Prostate gland (tissue), 2 donors: ENCODE measurements around the gene GSG1. TPM values are rescaled to one million over a fixed set of nuclear protein-coding genes. Genes with fewer than 3 reads are reported as not detected.
"Not testable (repeated sequence)": the region's sequence is repeated elsewhere in the genome, so short reads cannot be mapped to it uniquely, and the experiment has no call there.

Experiments used
- DNase-seq: peaks from one replicate; pipeline ENCODE4 v3.0.0-alpha.2; 2019; ENCODE audit warnings: low spot score
- H3K27ac ChIP-seq, 2 donors: fragments of 200-600 bp; sonication (generic); 2 replicates each; pipeline ENCODE4 v1.5.1; 2017 to 2019
- H3K27me3 ChIP-seq: fragments of 200-600 bp; sonication (generic); replicated peaks from 2 replicates; pipeline ENCODE4 v1.5.1; 2019; ENCODE audit not compliant: insufficient read depth
- H3K36me3 ChIP-seq, 2 donors: fragments of 200-600 bp; sonication (generic); 1 replicate in 1 of 2; 2 replicates in 1 of 2; pipeline versions ENCODE4 v1.5.1 to v1.8.1; 2017 to 2019
- H3K4me1 ChIP-seq: fragments of 200-600 bp; sonication (generic); replicated peaks from 2 replicates; pipeline ENCODE4 v1.5.1; 2019
- H3K4me3 ChIP-seq, 2 donors: fragments of 200-600 bp; sonication (generic); 2 replicates each; pipeline ENCODE4 v1.5.1; 2017 to 2019
- H3K9me3 ChIP-seq: fragments of 200-600 bp; sonication (generic); 2 replicates; pipeline ENCODE4 v1.5.1; 2017
- POLR2A ChIP-seq: fragments of 450-650 bp; IDR thresholded peaks from one replicate; pipeline ENCODE4 v1.6.1; 2016; ENCODE audit warnings: antibody characterized with exemption, mild to moderate bottlenecking
- POLR2AphosphoS5 ChIP-seq: sonication (generic); formaldehyde crosslinking; IDR thresholded peaks from one replicate; pipeline ENCODE4 v1.6.1; 2017; ENCODE audit warnings: antibody characterized with exemption
- WGBS: methylation state at CpG from one replicate; pipeline ENCODE4 v1.1.5; 2018; 5-methylcytosine and 5-hydroxymethylcytosine counted together
- intact Hi-C: fragments of 100-400 bp; cut with DNase I; formaldehyde crosslinking; loops from one replicate; pipeline ENCODE4 v1.14.2; 2022
- total RNA-seq, 2 donors: library from RNA; depleted of rRNA; stranded (reverse); fragments of >200 nt; gene quantifications; one replicate each; pipeline ENCODE4 v1.1.0, GENCODE V29; 2016
- TF ChIP-seq, protein P1 (sequence below), 4 experiments: fragments of 200-600 bp in 2 of 4; fragments of 450-650 bp in 2 of 4; sonication (generic) in 2 of 4; IDR thresholded peaks; 1 replicate in 3 of 4; 2 replicates in 1 of 4; pipeline ENCODE4 v1.5.1; 2016 to 2019; ENCODE audit warnings: antibody characterized with exemption in 4 of 4, mild to moderate bottlenecking in 2 of 4, moderate library complexity in 2 of 4

Gene GSG1
- total RNA-seq, 2 donors from 2014 or later, result 21.2 TPM; not detected in 1

DNA sequence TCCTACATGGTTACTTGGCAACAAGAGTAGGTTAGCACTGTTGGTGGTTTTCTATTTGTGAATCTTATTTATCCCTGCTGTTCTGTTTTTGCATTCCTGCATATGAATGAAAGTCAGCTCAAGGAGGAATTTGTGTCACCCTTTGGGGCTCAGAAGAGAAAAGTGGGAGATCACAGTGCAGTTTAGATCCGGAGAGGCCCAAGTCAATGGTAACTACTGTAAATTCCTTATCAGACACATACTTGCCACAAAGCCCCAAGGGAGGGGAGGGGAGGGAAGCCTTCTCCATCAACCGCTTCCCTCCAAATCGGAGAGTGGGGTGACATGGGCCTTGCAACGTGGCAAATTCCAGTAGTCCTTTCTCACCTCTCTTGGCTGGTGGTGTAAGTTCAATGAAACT is 15.0 kb downstream of the GSG1 start:
- WGBS, result 86% methylated on average over 4 of the region's 4 CpGs
- DNase-seq, result no peak
- Histone ChIP-seq H3K27me3 (no peaks in the 10 kb centered on the region), H3K27ac (no peak overlapping the region), H3K4me1 (no peaks in the 10 kb centered on the region), H3K9me3 (no peaks in the 10 kb centered on the region), H3K4me3 (no peak overlapping the region), H3K36me3 (no peaks in the 10 kb centered on the region)
- TF ChIP-seq, protein P1, sequence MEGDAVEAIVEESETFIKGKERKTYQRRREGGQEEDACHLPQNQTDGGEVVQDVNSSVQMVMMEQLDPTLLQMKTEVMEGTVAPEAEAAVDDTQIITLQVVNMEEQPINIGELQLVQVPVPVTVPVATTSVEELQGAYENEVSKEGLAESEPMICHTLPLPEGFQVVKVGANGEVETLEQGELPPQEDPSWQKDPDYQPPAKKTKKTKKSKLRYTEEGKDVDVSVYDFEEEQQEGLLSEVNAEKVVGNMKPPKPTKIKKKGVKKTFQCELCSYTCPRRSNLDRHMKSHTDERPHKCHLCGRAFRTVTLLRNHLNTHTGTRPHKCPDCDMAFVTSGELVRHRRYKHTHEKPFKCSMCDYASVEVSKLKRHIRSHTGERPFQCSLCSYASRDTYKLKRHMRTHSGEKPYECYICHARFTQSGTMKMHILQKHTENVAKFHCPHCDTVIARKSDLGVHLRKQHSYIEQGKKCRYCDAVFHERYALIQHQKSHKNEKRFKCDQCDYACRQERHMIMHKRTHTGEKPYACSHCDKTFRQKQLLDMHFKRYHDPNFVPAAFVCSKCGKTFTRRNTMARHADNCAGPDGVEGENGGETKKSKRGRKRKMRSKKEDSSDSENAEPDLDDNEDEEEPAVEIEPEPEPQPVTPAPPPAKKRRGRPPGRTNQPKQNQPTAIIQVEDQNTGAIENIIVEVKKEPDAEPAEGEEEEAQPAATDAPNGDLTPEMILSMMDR (IDR thresholded peaks at IDR 0.05), result no peak
- TF ChIP-seq POLR2AphosphoS5 (no peak), POLR2A (no peak)
- intact Hi-C loops, result no loop called here

DNA sequence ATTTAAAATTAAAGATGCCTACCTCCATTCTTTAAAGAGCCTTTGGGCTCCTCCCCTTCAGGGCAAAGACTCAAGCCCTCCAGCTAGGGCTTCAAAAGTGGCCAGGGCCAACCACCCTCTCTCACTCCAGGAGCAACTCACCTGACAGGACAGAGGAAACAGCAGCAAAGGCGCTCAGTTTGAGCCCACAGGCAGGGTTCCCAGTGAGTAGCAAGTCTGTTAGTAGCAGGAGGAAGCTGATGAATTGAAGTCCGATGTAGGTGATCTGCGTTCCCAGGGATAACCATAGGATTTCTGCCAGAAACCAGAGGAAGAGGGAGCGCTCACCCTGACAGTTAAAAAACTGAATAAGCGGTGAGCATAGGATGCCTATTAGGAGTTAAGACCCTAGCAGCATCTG is 15.7 kb downstream of the GSG1 start:
- Histone ChIP-seq H3K4me3 (no peak overlapping the region), H3K36me3 (no peaks in the 10 kb centered on the region), H3K27ac (no peak overlapping the region), H3K9me3 (no peaks in the 10 kb centered on the region), H3K27me3 (no peaks in the 10 kb centered on the region), H3K4me1 (no peaks in the 10 kb centered on the region)
- DNase-seq, result no peak
- WGBS, result 89% methylated on average over 5 of the region's 5 CpGs
- intact Hi-C loops, result no loop called here
- TF ChIP-seq POLR2A (no peak), POLR2AphosphoS5 (no peak)
- TF ChIP-seq, protein P1 (IDR thresholded peaks at IDR 0.05), result no peak

DNA sequence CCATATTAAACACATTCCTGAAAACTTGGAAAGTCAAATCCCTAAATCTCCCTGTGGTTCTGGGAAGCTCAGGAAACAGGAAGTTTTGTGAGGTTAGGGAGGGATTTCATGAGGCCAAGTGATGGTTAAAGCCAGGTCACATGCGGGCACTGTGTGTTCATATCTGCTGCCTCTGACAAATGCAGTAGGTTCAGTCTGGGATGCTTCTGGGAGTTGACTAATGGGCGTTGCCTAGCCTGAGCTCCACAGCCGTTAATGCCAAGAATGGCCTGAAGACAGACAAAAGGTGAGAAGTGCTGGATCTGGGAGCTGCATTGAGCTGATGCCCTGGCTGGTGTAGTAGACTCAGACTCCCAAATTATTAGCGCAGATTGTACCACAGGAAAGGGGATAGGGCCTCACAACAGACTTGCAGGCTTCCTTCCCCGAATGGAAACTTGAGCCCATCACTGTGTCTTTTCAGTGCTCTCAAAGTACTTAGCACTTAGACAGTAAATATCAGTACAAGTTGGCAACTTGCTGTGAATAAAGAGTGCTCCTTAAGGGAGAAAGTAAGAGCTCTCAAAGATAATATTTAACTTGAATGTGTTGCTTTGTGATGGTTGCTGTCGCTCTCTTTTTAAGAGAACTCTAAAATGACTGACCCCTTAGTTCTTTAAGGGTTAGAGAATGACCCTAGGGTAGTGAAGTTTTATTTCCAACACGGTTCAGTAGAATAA is 17.3 kb downstream of the GSG1 start:
- TF ChIP-seq POLR2A, result no peak
- TF ChIP-seq, protein P1 (IDR thresholded peaks at IDR 0.05), result no peak
- no peak for TF ChIP-seq POLR2AphosphoS5
- Histone ChIP-seq H3K27me3 (no peaks in the 10 kb centered on the region), H3K4me3 (no peak overlapping the region), H3K9me3 (no peaks in the 10 kb centered on the region), H3K4me1 (no peaks in the 10 kb centered on the region), H3K36me3 (no peaks in the 10 kb centered on the region), H3K27ac (no peak overlapping the region)
- WGBS, result 64% methylated on average over 7 of the region's 7 CpGs
- intact Hi-C loops, result no loop called here
- no peak for DNase-seq

DNA sequence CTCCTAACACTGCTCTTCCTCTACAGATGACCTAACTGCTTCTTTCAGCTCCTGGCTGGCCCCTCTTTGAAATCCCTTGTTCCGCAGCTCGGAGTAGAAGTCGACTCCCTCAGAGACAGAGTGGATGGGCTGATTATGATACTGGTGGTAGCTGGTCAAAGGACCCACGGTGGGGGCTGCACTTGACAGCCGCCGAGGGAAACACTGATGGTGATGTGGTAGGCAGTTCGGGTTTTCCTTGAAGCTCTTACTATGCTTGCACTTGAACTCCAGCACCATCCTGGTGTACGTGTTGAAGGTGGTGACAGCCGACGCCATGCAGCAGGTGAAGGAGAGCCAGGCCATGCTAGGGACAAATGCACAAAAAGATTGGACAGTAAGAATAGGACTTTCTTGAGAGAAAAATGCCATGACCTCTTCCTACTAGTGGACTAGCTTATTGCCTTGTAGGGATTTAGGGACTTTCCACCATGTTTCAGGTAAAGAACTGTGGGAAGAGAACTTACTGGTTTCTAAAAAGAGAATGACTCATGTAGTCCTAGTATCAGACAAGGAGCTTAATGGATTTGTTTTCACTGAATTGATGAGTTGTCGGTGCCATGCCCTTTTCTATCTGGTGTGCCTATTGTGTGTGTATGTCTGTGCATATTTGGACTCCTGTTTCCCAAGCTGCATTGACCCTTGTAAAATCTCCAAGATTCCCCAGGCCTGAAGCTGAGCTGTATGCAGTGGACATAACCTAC is 18.4 kb downstream of the GSG1 start:
- intact Hi-C loops, result no loop called here

DNA sequence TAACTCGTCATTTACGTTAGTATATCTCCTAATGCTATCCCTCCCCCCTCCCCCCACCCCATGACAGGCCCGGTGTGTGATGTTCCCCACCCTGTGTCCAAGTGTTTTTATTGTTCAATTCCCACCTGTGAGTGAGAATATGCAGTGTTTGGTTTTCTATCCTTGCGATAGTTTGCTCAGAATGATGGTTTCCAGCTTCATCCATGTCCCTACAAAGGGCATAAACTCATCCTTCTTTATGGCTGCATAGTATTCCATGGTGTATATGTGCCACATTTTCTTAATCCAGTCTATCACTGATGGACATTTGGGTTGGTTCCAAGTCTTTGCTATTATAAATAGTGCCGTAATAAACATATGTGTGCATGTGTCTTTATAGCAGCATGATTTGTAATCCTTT is 19.8 kb downstream of the GSG1 start:
- H3K9me3 ChIP-seq, DNase-seq, H3K27ac ChIP-seq, H3K36me3 ChIP-seq, H3K4me1 ChIP-seq, intact Hi-C loops, H3K4me3 ChIP-seq, H3K27me3 ChIP-seq: not testable (repeated sequence)
- WGBS, result 92% methylated on average over 5 of the region's 5 CpGs

More for the DNA sequence above, 18.4 kb downstream of the GSG1 start:
- Histone ChIP-seq H3K27me3 (no peaks in the 10 kb centered on the region), H3K4me1 (no peaks in the 10 kb centered on the region), H3K9me3 (no peaks in the 10 kb centered on the region), H3K36me3 (no peaks in the 10 kb centered on the region), H3K4me3 (no peak overlapping the region), H3K27ac (no peak overlapping the region)
- TF ChIP-seq, protein P1 (IDR thresholded peaks at IDR 0.05), result no peak
- TF ChIP-seq POLR2AphosphoS5 (no peak), POLR2A (no peak)
- DNase-seq, result no peak
- WGBS, result 96% methylated on average over 11 of the region's 11 CpGs
